ENCODE data around the gene ATP13A4.

The ATP13A4 gene

GRCh38 chr3:193451902-193452301 is 102.8 kb downstream of the ATP13A4 start:
- POLR2A ChIA-PET (ENCODE audit: low non-redundant PET) = no interaction called here
- DNase-seq (ENCODE audit: low spot score) = no peak
- no peak overlapping the region for H3K27ac ChIP-seq
- CTCF ChIA-PET = interaction anchor here (0.6 to 0.7 kb wide), 2 partner anchors 14 to 296 kb away, joined by 3 to 4 read pairs; no protein-coding TSS in a partner anchor
- TF ChIP-seq CTCF (conservative IDR thresholded peaks at IDR 0.05; ENCODE audit: low read depth) = no peak

GRCh38 chr3:193446965-193447602 is 107.6 kb downstream of the ATP13A4 start:
- CTCF ChIA-PET = no interaction called here

GRCh38 chr3:193439423-193439822 is 115.3 kb downstream of the ATP13A4 start:
- CTCF ChIA-PET = no interaction called here
- POLR2A ChIA-PET (ENCODE audit: low non-redundant PET) = no interaction called here
- TF ChIP-seq CTCF (conservative IDR thresholded peaks at IDR 0.05; ENCODE audit: low read depth) = no peak
- no peak overlapping the region for H3K27ac ChIP-seq
- DNase-seq (ENCODE audit: low spot score) = no peak

More at GRCh38 chr3:193446965-193447602, 107.6 kb downstream of the ATP13A4 start:
- no peak overlapping the region for H3K27ac ChIP-seq
- no peak for TF ChIP-seq CTCF (conservative IDR thresholded peaks at IDR 0.05; ENCODE audit: low read depth)
- no peak for DNase-seq (ENCODE audit: low spot score)
- POLR2A ChIA-PET (ENCODE audit: low non-redundant PET) = no interaction called here

GRCh38 chr3:193418576-193419373 is 135.9 kb downstream of the ATP13A4 start:
- ChIA-PET POLR2A (ENCODE audit: low non-redundant PET) (no interaction called here), CTCF (no interaction called here)
- no peak for TF ChIP-seq CTCF (conservative IDR thresholded peaks at IDR 0.05; ENCODE audit: low read depth)
- H3K27ac ChIP-seq = no peak overlapping the region
- no peak for DNase-seq (ENCODE audit: low spot score)

- no peak for TF ChIP-seq CTCF (conservative IDR thresholded peaks at IDR 0.05; ENCODE audit: low read depth)
- POLR2A ChIA-PET (ENCODE audit: low non-redundant PET) = no interaction called here
- no peak for DNase-seq (ENCODE audit: low spot score)
- CTCF ChIA-PET = no interaction called here
- no peak overlapping the region for H3K27ac ChIP-seq
Observed at GRCh38 chr3:193416629-193417028, 138.1 kb downstream of the ATP13A4 start.

- ChIA-PET CTCF (interaction anchor here (0.6 kb wide), 1 partner anchor 23 kb away, joined by 3 read pairs; no protein-coding TSS in a partner anchor), POLR2A (ENCODE audit: low non-redundant PET) (no interaction called here)
- TF ChIP-seq CTCF (conservative IDR thresholded peaks at IDR 0.05; ENCODE audit: low read depth) = no peak
- no peak for DNase-seq (ENCODE audit: low spot score)
- no peak overlapping the region for H3K27ac ChIP-seq
Observed at GRCh38 chr3:193407688-193408087, 147.0 kb downstream of the ATP13A4 start.
